ENCODE data around the gene PFKFB4.

GRCh38 chr3:48566401-48566760, 9.8 kb upstream of the PFKFB4 start:
- no peak for TF ChIP-seq SIN3A (IDR thresholded peaks at IDR 0.05; ENCODE audit: borderline replicate concordance, insufficient read depth, low read length)
- TF ChIP-seq POLR2AphosphoS5 (IDR thresholded peaks at IDR 0.05; ENCODE audit: low read depth, low read length), result no peak
- TF ChIP-seq TAF1 (IDR thresholded peaks at IDR 0.05; ENCODE audit: borderline replicate concordance, insufficient read depth, low read length), result no peak
